Testis (tissue), 3 donors: ENCODE measurements around the gene EFL1. TPM values are rescaled to one million over a fixed set of nuclear protein-coding genes. Genes with fewer than 3 reads are reported as not detected.
"Not testable (repeated sequence)": the region's sequence is repeated elsewhere in the genome, so short reads cannot be mapped to it uniquely, and the experiment has no call there.

Source experiments
- DNase-seq: peaks from one replicate; pipeline ENCODE4 v3.0.0-alpha.2; 2019
- H3K27ac ChIP-seq, 2 donors: fragments of 200-600 bp; sonication (generic); one replicate each; pipeline ENCODE4 v1.5.1; 2019
- H3K27me3 ChIP-seq: fragments of 200-600 bp; sonication (generic); one replicate; pipeline ENCODE4 v1.5.1; 2019
- H3K36me3 ChIP-seq: fragments of 200-600 bp; sonication (generic); one replicate; pipeline ENCODE4 v1.5.1; 2017; ENCODE audit warnings: low read depth; ENCODE audit errors: missing control alignments
- H3K4me1 ChIP-seq: fragments of 200-600 bp; sonication (generic); one replicate; pipeline ENCODE4 v1.5.1; 2019
- H3K4me3 ChIP-seq, 2 donors: fragments of 200-600 bp; sonication (generic); one replicate each; pipeline ENCODE4 v1.5.1; 2017 to 2019
- H3K9me3 ChIP-seq: fragments of 200-600 bp; sonication (generic); one replicate; pipeline ENCODE4 v1.5.1; 2017
- CTCF ChIP-seq, 3 experiments: fragments of 450-650 bp in 2 of 3; fragments of 200-600 bp in 1 of 3; sonication (generic) in 1 of 3; IDR thresholded peaks; one replicate each; pipeline ENCODE4 v1.5.1; 2016 to 2019; ENCODE audit warnings: antibody characterized with exemption in 3 of 3, mild to moderate bottlenecking in 2 of 3, moderate library complexity in 1 of 3
- POLR2A ChIP-seq: fragments of 450-650 bp; IDR thresholded peaks from one replicate; pipeline ENCODE4 v1.6.1; 2017; ENCODE audit warnings: antibody characterized with exemption, mild to moderate bottlenecking, moderate library complexity
- WGBS, 2 donors: methylation state at CpG; one replicate each; pipeline ENCODE4 v1.1.5; 2018; 5-methylcytosine and 5-hydroxymethylcytosine counted together
- intact Hi-C: fragments of 100-400 bp; cut with DNase I; formaldehyde crosslinking; loops from one replicate; pipeline ENCODE4 v1.15.1; 2023; ENCODE audit warnings: low total_unique reads
- polyA plus RNA-seq: library from polyadenylated mRNA; stranded (reverse); fragments of 350-450 nt; fragmentation: Illumina TruSeq; extraction: RNeasy Lipid Tissue Mini Kit (QIAGEN cat#74804); gene quantifications from one replicate; pipeline ENCODE4 v1.2.3, GENCODE V29; 2014; ENCODE audit warnings: low read depth, low replicate concordance; ENCODE audit not compliant: insufficient read depth
- total RNA-seq, 2 donors: library from RNA; depleted of rRNA; stranded (reverse); fragments of >200 nt; gene quantifications; one replicate each; pipeline ENCODE4 v1.2.3, GENCODE V29; 2016

Gene EFL1
- total and polyA plus RNA-seq, 3 donors from 2014 or later, result 30.6 to 35.0 (median 34.3) TPM

DNA sequence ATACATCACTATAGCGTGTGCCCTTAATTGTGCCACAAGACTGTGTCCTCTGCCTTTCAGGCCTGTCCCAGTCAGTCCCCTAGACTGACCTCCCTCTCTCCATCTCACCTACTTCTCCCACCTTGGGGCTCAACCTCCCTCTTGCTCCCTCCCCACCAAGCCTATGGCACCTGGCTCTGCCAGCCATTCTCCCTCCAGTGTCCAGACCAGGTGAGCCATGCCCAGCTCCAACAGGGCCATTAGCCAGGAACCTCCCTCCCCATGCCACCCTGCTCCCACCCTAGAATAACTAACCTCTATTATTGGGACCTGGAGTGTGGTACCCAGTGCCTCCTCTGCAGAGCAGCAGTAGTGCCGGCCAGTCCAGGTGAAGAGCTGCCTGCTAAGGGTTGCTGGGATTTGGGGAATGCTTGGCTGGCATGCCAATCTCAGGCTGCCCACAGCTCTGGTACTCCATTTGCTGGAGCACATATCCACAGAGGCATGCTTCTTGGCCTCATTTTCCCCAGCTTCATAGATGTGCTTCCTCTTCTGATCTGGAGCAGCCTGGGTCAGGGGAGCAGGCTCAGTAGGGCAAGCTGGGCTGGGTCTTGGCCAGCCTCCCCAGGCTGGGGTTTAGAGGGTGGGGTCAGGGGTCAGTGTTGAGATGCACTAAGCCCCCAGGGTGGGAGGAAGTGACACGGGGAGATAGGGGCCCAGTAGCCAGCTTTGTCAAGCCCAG, 38.9 kb upstream of the EFL1 start:
- 81 to 85% methylated on average over 3 of the region's 3 CpGs for WGBS, 2 donors
- H3K4me3 ChIP-seq, result no peak overlapping the region
- no peaks in the 10 kb centered on the region for H3K36me3 ChIP-seq
- no peak overlapping the region for H3K27ac ChIP-seq
- no peaks in the 10 kb centered on the region for H3K9me3 ChIP-seq
- H3K27me3 ChIP-seq, result no peaks in the 10 kb centered on the region
- no peaks in the 10 kb centered on the region for H3K4me1 ChIP-seq
- intact Hi-C loops, result no loop called here
- TF ChIP-seq CTCF (IDR thresholded peaks at IDR 0.05), result no peak
- TF ChIP-seq POLR2A, result no peak
- DNase-seq, result no peak

DNA sequence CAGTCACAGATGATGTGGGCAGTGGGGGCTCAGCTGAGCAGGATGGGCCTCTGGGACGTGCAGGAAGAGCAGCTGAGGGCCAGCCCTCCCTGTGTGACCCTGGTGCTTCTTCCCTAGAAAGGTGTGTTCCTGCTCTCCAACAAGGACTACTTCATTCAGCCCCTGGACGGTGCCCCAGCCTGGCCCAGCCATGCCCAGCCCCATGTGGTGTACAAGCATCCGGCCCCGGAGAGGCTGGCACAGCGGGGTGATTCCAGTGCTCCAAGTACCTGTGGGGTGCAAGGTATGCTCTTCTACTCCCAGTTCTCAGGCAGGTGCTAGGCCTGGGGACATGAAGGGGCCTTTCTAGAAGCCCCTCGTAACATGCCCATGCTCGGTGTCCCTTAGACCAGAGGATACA, 38.3 kb upstream of the EFL1 start:
- TF ChIP-seq POLR2A (no peak), CTCF (IDR thresholded peaks at IDR 0.05) (no peak)
- DNase-seq, result no peak
- intact Hi-C loops, result no loop called here
- Histone ChIP-seq H3K27ac (no peak overlapping the region), H3K36me3 (no peaks in the 10 kb centered on the region), H3K4me3 (no peak overlapping the region), H3K27me3 (no peaks in the 10 kb centered on the region), H3K4me1 (no peaks in the 10 kb centered on the region), H3K9me3 (no peaks in the 10 kb centered on the region)
- 90 to 93% methylated on average over 3 to 7 of the region's 7 CpGs for WGBS, 2 donors

DNA sequence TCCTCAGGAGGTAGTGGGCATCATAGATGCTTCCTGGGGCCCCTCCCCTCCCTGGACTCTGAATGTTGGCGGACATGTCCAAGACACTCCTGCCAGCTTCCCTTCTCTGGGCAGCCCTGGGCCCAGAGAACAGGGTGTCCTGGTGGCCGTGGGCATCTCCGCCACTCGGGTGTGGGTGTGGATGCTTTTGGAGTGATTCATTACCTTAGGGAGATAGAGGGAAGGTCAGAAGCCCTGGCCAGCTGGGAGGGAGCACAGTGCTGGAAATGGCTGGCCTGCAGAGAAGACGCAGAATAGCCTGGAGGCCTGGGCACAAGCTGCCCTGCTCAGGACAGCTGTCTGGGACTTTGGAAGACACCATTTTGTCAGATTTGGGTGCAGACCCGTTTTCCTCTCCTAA, 37.8 kb upstream of the EFL1 start:
- DNase-seq, H3K27me3 ChIP-seq, intact Hi-C loops, H3K4me1 ChIP-seq, H3K36me3 ChIP-seq, H3K4me3 ChIP-seq, H3K9me3 ChIP-seq, H3K27ac ChIP-seq: not testable (repeated sequence)
- WGBS, 2 donors, result 51 to 62% methylated on average over 5 to 6 of the region's 6 CpGs

DNA sequence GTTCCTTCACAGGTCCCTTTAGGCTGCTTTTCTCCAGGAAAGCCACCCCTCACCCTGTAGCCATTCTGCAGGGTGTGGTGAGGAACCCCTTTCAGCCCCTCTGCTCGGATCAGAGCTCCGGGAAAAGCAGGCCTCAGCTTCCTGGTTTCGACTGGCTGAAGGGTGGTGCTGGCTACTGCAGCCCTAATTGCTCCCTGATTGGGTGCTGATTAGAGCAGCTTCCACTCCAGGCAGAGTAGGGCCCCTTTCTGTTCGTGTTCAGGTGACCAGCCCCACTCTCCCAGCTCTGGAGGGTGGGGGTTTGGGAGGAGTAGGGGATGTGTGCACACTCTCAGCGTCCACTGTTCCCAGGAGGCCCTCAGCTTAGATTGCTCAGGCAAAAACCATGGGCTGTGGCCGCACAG, 37.0 kb upstream of the EFL1 start:
- H3K4me1 ChIP-seq, H3K4me3 ChIP-seq, H3K27me3 ChIP-seq, H3K36me3 ChIP-seq, DNase-seq, H3K27ac ChIP-seq, H3K9me3 ChIP-seq, intact Hi-C loops: not testable (repeated sequence)
- WGBS, 2 donors, result 54 to 72% methylated on average over 2 to 4 of the region's 6 CpGs

DNA sequence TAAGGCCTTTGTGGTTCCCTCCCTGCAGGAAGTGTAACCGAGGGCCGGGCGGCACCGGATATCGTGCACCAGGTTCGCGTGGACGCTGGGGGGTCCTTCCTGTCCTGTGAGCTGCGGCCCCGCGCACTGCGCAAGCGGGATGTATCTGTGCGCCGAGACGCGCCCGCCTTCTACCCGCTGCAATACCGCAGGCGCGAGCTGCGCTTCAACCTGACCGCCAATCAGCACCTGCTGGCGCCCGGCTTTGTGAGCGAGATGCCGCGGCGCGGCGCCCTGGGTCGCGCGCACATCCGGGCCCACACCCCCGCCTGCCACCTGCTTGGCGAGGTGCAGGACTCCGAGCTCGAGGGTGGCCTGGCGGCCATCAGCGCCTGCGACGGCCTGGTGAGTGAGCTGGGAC, 36.0 kb upstream of the EFL1 start:
- no peak overlapping the region for H3K27ac ChIP-seq
- no peaks in the 10 kb centered on the region for H3K9me3 ChIP-seq
- peak; percentile 53 for DNase-seq
- WGBS, 2 donors, result 12 to 30% methylated on average over 10 to 44 of the region's 44 CpGs
- no peaks in the 10 kb centered on the region for H3K4me1 ChIP-seq
- intact Hi-C loops, result no loop called here
- no peak for TF ChIP-seq CTCF (IDR thresholded peaks at IDR 0.05)
- no peak for TF ChIP-seq POLR2A
- peak overlapping the region; percentile 20 to 40 for H3K4me3 ChIP-seq
- no peaks in the 10 kb centered on the region for H3K27me3 ChIP-seq
- no peaks in the 10 kb centered on the region for H3K36me3 ChIP-seq

GRCh38 chr15:82298032-82298431, 35.5 kb upstream of the EFL1 start:
- TF ChIP-seq CTCF (IDR thresholded peaks at IDR 0.05) (no peak), POLR2A (no peak)

More at GRCh38 chr15:82298032-82298431, 35.5 kb upstream of the EFL1 start:
- no peaks in the 10 kb centered on the region for H3K36me3 ChIP-seq
- 66 to 81% methylated on average over 6 to 13 of the region's 13 CpGs for WGBS, 2 donors
- H3K9me3 ChIP-seq, result no peaks in the 10 kb centered on the region
- H3K27ac ChIP-seq, result no peak overlapping the region
- DNase-seq, result no peak
- H3K4me1 ChIP-seq, result no peaks in the 10 kb centered on the region
- H3K4me3 ChIP-seq, result peak overlapping the region; percentile 20 to 40
- no peaks in the 10 kb centered on the region for H3K27me3 ChIP-seq
- intact Hi-C loops, result no loop called here
